Endothelial cell of umbilical vein (primary cell): ENCODE results near the gene MRPL2. TPM values are rescaled to one million over a fixed set of nuclear protein-coding genes. Genes with fewer than 3 reads are reported as not detected.
A peak's percentile ranks its signal among the peaks of the same experiment; 100 is the strongest.

Source experiments
- BruUV-seq: library from RNA; stranded (reverse); fragments of 400-500 nt; replicated peaks from 2 replicates; lab custom pipeline; 2021; lab: Mats Ljungman, UMichigan
- CTCF ChIA-PET: fragments of 300-600, 350-600 bp; sonication (Branson Sonifier 250); formaldehyde crosslinking; loops from one replicate; lab custom pipeline; 2021; ENCODE audit warnings: antibody characterized with exemption, inconsistent platforms; lab: Charles Lee
- POLR2A ChIA-PET: fragments of 300-600, 350-600 bp; sonication (Branson Sonifier 250); formaldehyde crosslinking; loops from one replicate; lab custom pipeline; 2021; ENCODE audit warnings: antibody characterized with exemption, inconsistent platforms; lab: Charles Lee
- DNase-seq: peaks from one replicate; pipeline ENCODE4 v3.0.0-alpha.2; 2011; ENCODE audit warnings: low read depth, low spot score
- FAIRE-seq: peaks from 2 replicates; lab custom pipeline; 2011; peaks lifted over from hg19 to GRCh38; lab: Jason Lieb, UNC
- H2AFZ ChIP-seq: 2 replicates; pipeline ENCODE4 v1.6.0; 2012; ENCODE audit warnings: low read depth, low read length, control low read depth, inconsistent platforms
- H3K27ac ChIP-seq: 2 replicates; pipeline ENCODE4 v1.5.1; 2011; ENCODE audit warnings: low read depth, mild to moderate bottlenecking, control low read depth, low read length, moderate library complexity; ENCODE audit not compliant: insufficient read depth
- H3K27me3 ChIP-seq, 2 experiments: 2 replicates each; pipeline versions ENCODE4 v1.6.0 to v1.6.1; 2011; ENCODE audit warnings: low read length in 2 of 2, mixed read lengths in 1 of 2; ENCODE audit not compliant: control insufficient read depth in 2 of 2, insufficient read depth in 2 of 2
- H3K36me3 ChIP-seq, 2 experiments: 2 replicates in 1 of 2; 3 replicates in 1 of 2; pipeline ENCODE4 v1.5.1; 2011; ENCODE audit warnings: low read length in 2 of 2, mild to moderate bottlenecking in 1 of 2, moderate library complexity in 1 of 2; ENCODE audit not compliant: control insufficient read depth in 2 of 2, insufficient read depth in 2 of 2; ENCODE audit errors: extremely low read depth in 1 of 2
- H3K4me1 ChIP-seq: 3 replicates; pipeline ENCODE4 v1.5.1; 2011; ENCODE audit warnings: mild to moderate bottlenecking, low read length; ENCODE audit not compliant: control insufficient read depth, insufficient read depth; ENCODE audit errors: extremely low read depth
- H3K4me2 ChIP-seq: 2 replicates; pipeline ENCODE4 v1.6.1; 2011; ENCODE audit warnings: low read length, control low read depth, mixed read lengths; ENCODE audit not compliant: insufficient read depth
- H3K4me3 ChIP-seq, 3 experiments: fragments of 200-600 bp in 1 of 3; sonication (generic), shearing (Covaris generic) in 1 of 3; replicated peaks in 1 of 3; 2 replicates each; pipeline ENCODE4 v1.5.1; 2011 to 2016; ENCODE audit warnings: control low read depth in 3 of 3, low read length in 3 of 3, mild to moderate bottlenecking in 2 of 3, inconsistent platforms in 1 of 3, low read depth in 1 of 3, moderate library complexity in 1 of 3; ENCODE audit not compliant: insufficient read depth in 1 of 3
- H3K79me2 ChIP-seq: 2 replicates; pipeline ENCODE4 v1.6.0; 2012; ENCODE audit warnings: low read length, inconsistent platforms; ENCODE audit not compliant: control insufficient read depth, insufficient read depth
- H3K9ac ChIP-seq: replicated peaks from 2 replicates; pipeline ENCODE3; 2011; ENCODE audit warnings: low read length, control low read depth; ENCODE audit not compliant: insufficient read depth; ENCODE audit errors: extremely low read depth
- H3K9me1 ChIP-seq: replicated peaks from 3 replicates; pipeline ENCODE4 v1.6.0; 2011; ENCODE audit warnings: mild to moderate bottlenecking, low read length; ENCODE audit not compliant: control insufficient read depth, insufficient read depth; ENCODE audit errors: extremely low read depth
- H3K9me3 ChIP-seq: replicated peaks from 2 replicates; pipeline ENCODE4 v1.5.1; 2012; ENCODE audit warnings: low read length, inconsistent platforms; ENCODE audit not compliant: control insufficient read depth, insufficient read depth
- H4K20me1 ChIP-seq: replicated peaks from 2 replicates; pipeline ENCODE3; 2011; ENCODE audit warnings: mild to moderate bottlenecking, low read length; ENCODE audit not compliant: control insufficient read depth, insufficient read depth; ENCODE audit errors: extremely low read depth
- EZH2 ChIP-seq: IDR thresholded peaks from 2 replicates; pipeline ENCODE4 v1.6.1; 2012; ENCODE audit warnings: borderline replicate concordance, low read depth, mild to moderate bottlenecking, moderate library complexity, low read length, inconsistent platforms; ENCODE audit not compliant: severe bottlenecking
- FOS ChIP-seq: IDR thresholded peaks from 2 replicates; pipeline ENCODE4 v1.6.1; 2011; ENCODE audit warnings: mild to moderate bottlenecking, low read length, moderate library complexity, borderline replicate concordance; ENCODE audit not compliant: insufficient read depth
- JUN ChIP-seq: IDR thresholded peaks from 2 replicates; pipeline ENCODE4 v1.6.1; 2011; ENCODE audit warnings: borderline replicate concordance, low read depth; ENCODE audit not compliant: insufficient read length, insufficient read depth
- POLR2A ChIP-seq: IDR thresholded peaks from 2 replicates; pipeline ENCODE4 v1.6.1; 2012; ENCODE audit warnings: low read depth, mild to moderate bottlenecking, control low read depth, low read length
- dilution Hi-C: fragments of 300-500 bp; cut with MboI; formaldehyde crosslinking; loops from one replicate; pipeline ENCODE4 v1.15.0; 2019; ENCODE audit warnings: low sequenced_read_pairs; ENCODE audit not compliant: extremely low pct_ligation_motif_present
- intact Hi-C: fragments of 100-400 bp; cut with micrococcal nuclease; formaldehyde crosslinking; loops from one replicate; pipeline ENCODE4 v1.10.0; 2022
- polyA plus RNA-seq, 4 experiments: library from polyadenylated mRNA; depleted of rRNA in 3 of 4; stranded (reverse) in 3 of 4; unstranded in 1 of 4; fragments of >200 nt; gene quantifications; 2 replicates each; pipeline versions ENCODE4 v1.2.1 to v1.2.3, GENCODE V29; 2011 to 2012; ENCODE audit warnings: missing spikeins in 1 of 4
- total RNA-seq: library from RNA; stranded (reverse); gene quantifications from 2 replicates; pipeline ENCODE4 v1.2.3, GENCODE V29; 2021
- TF ChIP-seq, protein P1 (sequence below): IDR thresholded peaks from 2 replicates; pipeline ENCODE4 v1.6.1; 2011; ENCODE audit not compliant: insufficient read depth, insufficient read length
- TF ChIP-seq, protein P2 (sequence below), 2 donors: IDR thresholded peaks; 1 replicate in 1 of 2; 2 replicates in 1 of 2; pipeline ENCODE4 v1.5.1; 2011; ENCODE audit warnings: low read length in 2 of 2, mild to moderate bottlenecking in 2 of 2, moderate library complexity in 2 of 2, control low read depth in 1 of 2, inconsistent platforms in 1 of 2, low read depth in 1 of 2; ENCODE audit not compliant: insufficient read depth in 1 of 2; ENCODE audit errors: extremely low read depth in 1 of 2

MRPL2 gene
- total and polyA plus RNA-seq, 2 donors (not counting 3 experiments of a cell fraction or from before 2014, with no cell fraction given) = 37.6 to 63.6 TPM

DNA sequence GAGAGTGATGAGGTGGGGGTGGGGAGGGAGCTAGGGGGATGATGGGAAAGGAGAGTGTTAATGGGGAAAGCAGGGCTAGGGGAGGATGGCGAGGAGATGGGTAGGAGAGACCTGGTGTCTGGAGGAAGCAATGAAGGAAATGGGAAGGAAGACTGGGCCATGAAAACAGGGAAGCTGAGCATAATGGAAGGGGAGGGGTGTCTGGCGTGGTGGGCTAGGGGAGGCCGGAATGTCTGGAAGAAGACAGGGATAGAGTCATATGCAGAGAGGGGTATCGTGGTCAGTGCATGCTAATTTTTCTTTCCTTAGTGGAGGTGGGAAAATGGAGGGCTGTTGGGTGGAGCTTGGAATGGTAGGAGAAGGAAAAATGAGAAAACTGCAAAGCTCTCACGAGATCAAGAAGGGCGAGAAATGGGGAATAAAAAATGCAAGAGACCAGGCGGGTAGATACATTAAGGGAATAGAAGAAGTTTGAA lies 44.8 kb downstream of the MRPL2 start:
- no peaks in the 10 kb centered on the region for H3K9me1 ChIP-seq
- H4K20me1 ChIP-seq = no peaks in the 10 kb centered on the region
- H3K4me2 ChIP-seq = peak overlapping the region; percentile 95
- dilution Hi-C loops (no loop called here), intact Hi-C loops (loop anchor here (1.0 to 5.0 kb wide), 5 partner anchors 36 to 160 kb away; partner anchors contain the start of genes CNPY3, CUL7, GNMT and PEX6)
- H3K79me2 ChIP-seq = peaks cover 34% of the 10 kb centered on the region
- H3K4me3 ChIP-seq = peak overlapping the region; percentile 53 to 87 (median 58)
- FAIRE-seq (no peak), DNase-seq (peak; percentile 44)
- POLR2A ChIA-PET = interaction anchor here (0.7 to 1.9 kb wide), 7 partner anchors 30 to 85 kb away, joined by 4 to 9 read pairs (median 6); partner anchors contain the start of genes CNPY3, CUL7, KLC4 and MRPL2
- TF ChIP-seq FOS = no peak
- TF ChIP-seq EZH2 = no peak
- TF ChIP-seq, protein P1, sequence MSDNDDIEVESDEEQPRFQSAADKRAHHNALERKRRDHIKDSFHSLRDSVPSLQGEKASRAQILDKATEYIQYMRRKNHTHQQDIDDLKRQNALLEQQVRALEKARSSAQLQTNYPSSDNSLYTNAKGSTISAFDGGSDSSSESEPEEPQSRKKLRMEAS = no peak
- TF ChIP-seq, protein P2, sequence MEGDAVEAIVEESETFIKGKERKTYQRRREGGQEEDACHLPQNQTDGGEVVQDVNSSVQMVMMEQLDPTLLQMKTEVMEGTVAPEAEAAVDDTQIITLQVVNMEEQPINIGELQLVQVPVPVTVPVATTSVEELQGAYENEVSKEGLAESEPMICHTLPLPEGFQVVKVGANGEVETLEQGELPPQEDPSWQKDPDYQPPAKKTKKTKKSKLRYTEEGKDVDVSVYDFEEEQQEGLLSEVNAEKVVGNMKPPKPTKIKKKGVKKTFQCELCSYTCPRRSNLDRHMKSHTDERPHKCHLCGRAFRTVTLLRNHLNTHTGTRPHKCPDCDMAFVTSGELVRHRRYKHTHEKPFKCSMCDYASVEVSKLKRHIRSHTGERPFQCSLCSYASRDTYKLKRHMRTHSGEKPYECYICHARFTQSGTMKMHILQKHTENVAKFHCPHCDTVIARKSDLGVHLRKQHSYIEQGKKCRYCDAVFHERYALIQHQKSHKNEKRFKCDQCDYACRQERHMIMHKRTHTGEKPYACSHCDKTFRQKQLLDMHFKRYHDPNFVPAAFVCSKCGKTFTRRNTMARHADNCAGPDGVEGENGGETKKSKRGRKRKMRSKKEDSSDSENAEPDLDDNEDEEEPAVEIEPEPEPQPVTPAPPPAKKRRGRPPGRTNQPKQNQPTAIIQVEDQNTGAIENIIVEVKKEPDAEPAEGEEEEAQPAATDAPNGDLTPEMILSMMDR (IDR thresholded peaks at IDR 0.05; ENCODE audit: extremely low read depth in 1 of 2, insufficient read depth in 1 of 2, low read depth in 1 of 2, low read length in 2 of 2) = no peak
- no peak for TF ChIP-seq JUN
- no peak for TF ChIP-seq POLR2A
- H3K9ac ChIP-seq = peak overlapping the region; percentile 90
- H3K27me3 ChIP-seq = no peaks in the 10 kb centered on the region
- peaks cover 5 to 33% of the 10 kb centered on the region in 2 experiments for H3K36me3 ChIP-seq
- no peaks in the 10 kb centered on the region for H3K9me3 ChIP-seq
- H3K4me1 ChIP-seq = peaks cover 17% of the 10 kb centered on the region
- CTCF ChIA-PET = interaction anchor here (0.5 to 8.7 kb wide), 10 partner anchors 18 to 129 kb away, joined by 3 to 55 read pairs (median 4); partner anchors contain the start of genes CNPY3, CUL7 and PEX6
- no TSS peak for BruUV-seq
- H2AFZ ChIP-seq = no peak overlapping the region
- H3K27ac ChIP-seq = peak overlapping the region; percentile 52
